ENCODE data around the gene LCE2B. TPM values are rescaled to one million over a fixed set of nuclear protein-coding genes. Genes with fewer than 3 reads are reported as not detected.

Gene LCE2B
- total and polyA plus RNA-seq, 10 of the 15 experiments (the other 5 are each of a cell fraction or from before 2014, with no cell fraction given) = not detected

DNA sequence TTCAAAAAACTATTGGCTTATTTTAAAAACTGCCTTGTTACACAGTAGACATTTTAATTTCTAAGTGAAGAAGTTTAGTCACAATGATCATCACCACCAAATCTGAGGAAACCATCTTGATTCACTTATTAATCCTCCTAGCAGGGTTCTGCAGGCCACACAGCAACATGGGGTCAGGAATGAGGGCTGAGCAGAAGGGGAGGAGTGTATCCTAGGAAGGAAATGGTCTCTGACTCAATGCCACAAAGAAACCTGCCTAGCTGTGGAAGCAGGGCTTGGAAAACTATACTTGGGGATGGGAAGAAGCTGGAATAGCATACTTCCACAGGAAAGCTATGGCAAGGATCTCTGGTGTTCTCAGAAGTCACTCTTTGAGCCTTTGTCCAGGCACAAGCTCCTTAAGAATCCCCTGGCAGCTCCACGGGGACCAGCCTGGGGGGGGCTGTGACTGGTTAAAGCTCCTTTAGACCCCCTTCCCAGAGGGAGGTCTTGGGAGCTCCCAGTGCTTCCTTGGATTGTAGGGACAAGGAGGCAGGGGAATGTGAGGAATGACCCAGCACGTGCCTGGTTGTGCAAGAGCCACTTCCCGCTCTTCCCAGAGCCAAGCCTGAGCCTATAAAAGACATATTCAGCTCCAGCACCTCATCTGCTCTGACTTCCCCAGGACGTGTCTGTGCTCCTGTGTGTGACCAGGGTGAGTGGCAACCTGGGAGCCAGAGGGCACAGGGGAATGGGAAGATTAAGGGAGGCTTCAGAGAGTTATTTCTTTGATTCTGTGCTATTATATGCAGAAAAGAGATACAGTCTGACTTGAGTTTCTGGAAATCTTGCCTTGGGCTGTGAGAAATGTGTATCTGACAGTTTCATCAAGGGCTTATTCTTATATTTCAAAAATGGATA lies 12.0 kb downstream of the LCE2B start, which contains the start of gene LCE2A:
TSS of gene LCE2A (plus strand) at position 645 of the 900 bp plus-strand sequence. CDS start 557 bp downstream, outside the sequence.
- no peak for ATAC-seq
- TF ChIP-seq, protein P1, sequence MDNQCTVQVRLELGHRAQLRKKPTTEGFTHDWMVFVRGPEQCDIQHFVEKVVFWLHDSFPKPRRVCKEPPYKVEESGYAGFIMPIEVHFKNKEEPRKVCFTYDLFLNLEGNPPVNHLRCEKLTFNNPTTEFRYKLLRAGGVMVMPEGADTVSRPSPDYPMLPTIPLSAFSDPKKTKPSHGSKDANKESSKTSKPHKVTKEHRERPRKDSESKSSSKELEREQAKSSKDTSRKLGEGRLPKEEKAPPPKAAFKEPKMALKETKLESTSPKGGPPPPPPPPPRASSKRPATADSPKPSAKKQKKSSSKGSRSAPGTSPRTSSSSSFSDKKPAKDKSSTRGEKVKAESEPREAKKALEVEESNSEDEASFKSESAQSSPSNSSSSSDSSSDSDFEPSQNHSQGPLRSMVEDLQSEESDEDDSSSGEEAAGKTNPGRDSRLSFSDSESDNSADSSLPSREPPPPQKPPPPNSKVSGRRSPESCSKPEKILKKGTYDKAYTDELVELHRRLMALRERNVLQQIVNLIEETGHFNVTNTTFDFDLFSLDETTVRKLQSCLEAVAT (IDR thresholded peaks at IDR 0.05) = no peak
- TF ChIP-seq PAX5 (IDR thresholded peaks at IDR 0.05; ENCODE audit: borderline replicate concordance, low read depth, low read length) (no peak), TCF3 (IDR thresholded peaks at IDR 0.05; ENCODE audit: borderline replicate concordance, insufficient read depth, low read depth, low read length) (no peak), KLF5 (IDR thresholded peaks at IDR 0.05; ENCODE audit: partially characterized antibody) (no peak), BCL3 (IDR thresholded peaks at IDR 0.05; ENCODE audit: borderline replicate concordance, insufficient read depth, low read depth, low read length, poor library complexity, severe bottlenecking) (no peak), ASH2L (IDR thresholded peaks at IDR 0.05; ENCODE audit: borderline replicate concordance, low read depth) (no peak), RBBP5 (conservative IDR thresholded peaks at IDR 0.05) (no peak), RAD51 (IDR thresholded peaks at IDR 0.05) (no peak)
- WGBS (ENCODE audit: insufficient coverage, insufficient replicate concordance, low lambda C conversion rate, missing lambda C conversion rate) = 0% methylated on average over 4 of the region's 4 CpGs
- Histone ChIP-seq H3K9ac (ENCODE audit: control insufficient read depth, insufficient read depth, low read length) (no peak within 1 kb of the TSS), H4K20me1 (ENCODE audit: control insufficient read depth, insufficient read depth) (no peaks in the 10 kb centered on the region), H3K4me3 (no peak within 1 kb of the TSS), H3K4me1 (ENCODE audit: control insufficient read depth, insufficient read depth, low read length) (no peaks in the 10 kb centered on the region), H3K79me2 (ENCODE audit: control insufficient read depth, insufficient read depth, low read length) (no peaks in the 10 kb centered on the region), H3K4me2 (ENCODE audit: control insufficient read depth, insufficient read depth) (no peak within 1 kb of the TSS), H3K36me3 (ENCODE audit: control insufficient read depth in 2 of 2, insufficient read depth in 2 of 2, low read length in 1 of 2) (no peaks in the 10 kb centered on the region), H2AFZ (ENCODE audit: control insufficient read depth, low read depth, low read length) (no peak within 1 kb of the TSS), H3K9me3 (replicated peaks; ENCODE audit: control insufficient read depth, insufficient read depth, low read length) (no peaks in the 10 kb centered on the region), H3K27me3 (replicated peaks in 1 of 2; ENCODE audit: control insufficient read depth in 2 of 2, insufficient read depth in 2 of 2, low read length in 1 of 2) (peaks cover 0 to 2% of the 10 kb centered on the region in 2 experiments; a peak in 3 of 4 replicates), H3K27ac (ENCODE audit: control insufficient read depth, insufficient read depth) (no peak within 1 kb of the TSS)
- POLR2A ChIA-PET = no interaction called here
- SMC1A ChIA-PET (ENCODE audit: uncharacterized antibody, unreplicated experiment) = interaction anchor here (1.1 kb wide), 1 partner anchor 24 kb away, joined by 3 read pairs; no protein-coding TSS in a partner anchor
- FAIRE-seq = no peak
- RAD21 ChIA-PET (ENCODE audit: unreplicated experiment) = no interaction called here
- CTCF ChIA-PET = no interaction called here
- no TSS peak for BruUV-seq (replicated peaks)
- DNase-seq (ENCODE audit: low read depth, low spot score) = no peak
- intact Hi-C loops (cut with micrococcal nuclease; ENCODE audit: unreplicated experiment) (no loop called here), in situ Hi-C loops (cut with MboI) (no loop called here)
